Stimulated activated CD8-positive, alpha-beta memory T cell treated with anti-CD3 and anti-CD28 coated beads, Interleukin-12 subunit alpha, Interleukin-12 subunit beta, amount 100 ng/mL, for 1 hour (primary cell): ENCODE data around the gene MMP25.

ENCODE experiments used
- DNase-seq: peaks from one replicate; pipeline ENCODE4 v3.0.0-alpha.2; 2020; ENCODE audit warnings: low read depth

Gene MMP25

DNA sequence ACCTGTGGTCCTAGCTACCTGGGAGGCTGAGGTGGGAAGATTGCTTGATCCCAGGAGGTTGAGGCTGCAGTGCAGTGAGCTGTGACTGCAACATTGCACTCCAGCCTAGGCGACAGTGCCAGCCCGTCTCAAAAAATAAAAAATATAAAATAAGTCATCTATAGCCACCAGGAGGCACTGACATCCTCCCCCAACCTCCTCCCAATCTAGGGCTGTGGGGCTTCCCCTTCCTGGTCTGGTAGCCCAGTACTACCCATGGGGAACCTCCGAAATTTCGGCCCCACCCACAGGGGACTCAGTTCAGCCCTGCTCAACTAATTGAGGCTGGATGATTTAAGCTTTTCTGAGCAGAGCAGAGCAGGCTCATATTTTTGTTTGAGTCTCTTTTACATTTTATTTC lies 49.5 kb downstream of the MMP25 start:
- peak; percentile 36 for DNase-seq

DNA sequence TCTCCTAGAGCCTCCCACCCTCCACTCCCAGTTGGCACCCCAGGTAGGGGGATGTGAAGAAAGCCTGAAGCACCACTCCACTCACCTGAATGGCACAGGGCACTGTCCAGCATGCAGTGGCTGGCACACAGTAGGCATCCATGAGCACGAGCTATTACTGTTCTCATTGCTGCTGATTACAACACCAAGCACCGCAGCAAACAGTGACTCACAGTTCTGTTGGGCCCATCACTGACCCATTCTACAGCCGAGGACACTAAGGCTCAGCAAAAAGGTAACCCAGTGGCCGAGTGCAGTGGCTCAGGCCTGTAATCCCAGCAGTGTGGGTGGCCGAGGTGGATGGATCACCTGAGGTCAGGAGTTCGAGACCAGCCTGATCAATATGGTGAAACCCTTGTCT lies 50.0 kb downstream of the MMP25 start:
- no peak for DNase-seq

DNA sequence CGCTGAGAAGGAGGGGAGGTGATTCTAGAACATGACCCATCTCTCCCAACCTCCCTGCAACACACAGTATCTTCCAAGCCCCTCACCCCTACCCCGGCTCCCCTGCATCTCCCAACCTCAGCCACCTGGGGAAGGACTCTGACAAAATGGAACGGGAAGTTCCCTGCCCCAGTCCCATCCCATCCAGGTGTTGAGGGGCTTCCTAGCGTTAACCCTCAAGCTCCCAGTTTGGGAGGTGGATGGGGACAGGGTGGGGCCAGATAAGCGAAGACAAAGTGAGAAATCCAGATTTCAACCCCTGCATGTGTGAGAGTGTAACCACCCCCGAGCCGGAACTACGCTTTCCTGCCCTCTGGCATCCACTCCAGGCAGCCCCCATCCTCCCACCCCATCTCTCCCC lies 50.9 kb downstream of the MMP25 start:
- DNase-seq, result no peak

DNA sequence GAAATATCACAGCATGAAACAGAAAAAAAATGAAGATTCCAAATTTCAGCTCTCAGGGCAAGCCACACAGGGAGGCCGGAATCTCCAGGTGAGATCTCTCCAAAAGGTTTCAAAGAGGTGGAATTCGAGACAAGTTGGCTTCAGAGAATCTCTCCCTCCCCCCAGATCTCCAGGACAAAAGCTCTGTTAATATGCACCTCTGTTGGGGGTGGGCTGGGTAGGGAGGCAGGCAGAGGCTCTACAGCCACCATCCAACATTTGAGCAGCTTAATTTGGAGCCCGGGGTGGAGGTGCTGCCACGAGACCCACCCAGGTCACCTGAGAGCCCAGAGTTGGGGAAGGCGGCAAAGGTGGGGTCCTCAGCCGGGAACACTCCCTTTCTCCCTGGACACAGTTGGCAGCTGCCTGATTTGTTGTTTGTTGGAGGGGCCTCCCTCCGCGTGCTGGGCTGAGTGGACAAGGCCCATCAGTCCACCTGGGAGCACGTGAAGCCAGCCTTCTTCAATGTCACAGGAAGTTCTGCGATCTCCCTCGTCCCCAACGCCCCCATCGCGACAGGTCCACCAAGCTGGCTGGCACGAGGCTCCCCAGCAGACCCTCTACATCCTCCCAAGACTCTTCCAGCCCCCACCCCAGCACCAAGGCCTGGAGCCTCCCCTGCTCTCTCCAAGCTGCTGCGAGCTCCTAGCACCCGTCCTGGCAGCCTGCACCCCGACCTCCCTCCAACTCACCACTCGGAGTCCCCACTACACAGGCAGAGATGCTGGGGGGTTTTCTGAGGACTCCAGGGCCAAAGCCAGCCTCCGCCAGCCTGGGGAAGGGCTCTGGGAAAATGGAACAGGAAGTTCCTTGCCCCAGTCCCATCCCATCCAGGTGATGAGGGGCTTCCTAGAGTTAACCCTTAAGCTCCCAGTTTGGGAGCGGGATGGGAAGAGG lies 52.4 kb downstream of the MMP25 start, which contains the start of gene ZSCAN10:
Gene ZSCAN10 (minus strand): TSS at position 836 of the 936 bp plus-strand sequence. CDS start 6,357 bp downstream, outside the sequence.
- DNase-seq, result no peak

- DNase-seq, result no peak
These were observed 53.0 kb downstream of the MMP25 start for GRCh38 chr16:3099395-3099731.

DNA sequence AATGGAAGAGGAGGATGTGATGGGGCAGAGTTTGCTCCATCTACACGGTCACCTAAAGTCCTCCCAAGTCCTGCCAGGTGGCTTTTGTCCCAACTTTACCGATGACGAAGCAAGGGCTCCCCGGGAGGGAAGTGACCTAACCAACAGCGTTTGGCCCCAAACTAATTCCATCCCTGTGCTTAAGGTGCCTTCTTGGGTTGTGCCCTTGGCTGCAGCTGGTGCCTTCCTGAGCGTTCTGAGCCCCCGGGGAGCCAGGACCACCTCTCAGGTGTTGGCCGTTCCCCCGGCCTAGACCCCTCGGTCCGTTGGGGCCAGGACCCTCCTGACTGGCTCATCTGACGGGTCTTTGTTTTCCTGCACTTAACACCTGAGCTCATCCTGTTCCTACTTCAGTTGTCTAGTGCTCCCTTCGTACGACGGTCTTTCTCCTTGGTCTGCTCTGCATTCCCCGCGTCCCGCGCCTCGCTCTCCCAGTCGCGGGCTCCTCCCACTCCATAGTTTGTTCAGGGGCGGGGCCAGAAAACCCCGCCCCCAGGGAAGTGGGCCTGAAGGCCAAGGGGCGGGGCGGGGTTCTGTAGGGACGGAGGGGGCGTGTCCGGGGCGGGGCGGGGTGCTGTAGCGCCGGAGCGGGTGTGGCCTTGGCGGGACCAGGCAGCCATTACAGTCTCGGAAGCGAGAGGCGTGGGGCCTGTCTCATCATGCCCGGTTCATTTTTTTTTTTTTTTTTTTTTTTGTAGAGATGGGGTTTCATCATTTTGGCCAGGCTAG lies 53.6 kb downstream of the MMP25 start:
- DNase-seq, result peak; percentile 85

GRCh38 chr16:3101018-3101840 lies 54.9 kb downstream of the MMP25 start:
- no peak for DNase-seq

DNA sequence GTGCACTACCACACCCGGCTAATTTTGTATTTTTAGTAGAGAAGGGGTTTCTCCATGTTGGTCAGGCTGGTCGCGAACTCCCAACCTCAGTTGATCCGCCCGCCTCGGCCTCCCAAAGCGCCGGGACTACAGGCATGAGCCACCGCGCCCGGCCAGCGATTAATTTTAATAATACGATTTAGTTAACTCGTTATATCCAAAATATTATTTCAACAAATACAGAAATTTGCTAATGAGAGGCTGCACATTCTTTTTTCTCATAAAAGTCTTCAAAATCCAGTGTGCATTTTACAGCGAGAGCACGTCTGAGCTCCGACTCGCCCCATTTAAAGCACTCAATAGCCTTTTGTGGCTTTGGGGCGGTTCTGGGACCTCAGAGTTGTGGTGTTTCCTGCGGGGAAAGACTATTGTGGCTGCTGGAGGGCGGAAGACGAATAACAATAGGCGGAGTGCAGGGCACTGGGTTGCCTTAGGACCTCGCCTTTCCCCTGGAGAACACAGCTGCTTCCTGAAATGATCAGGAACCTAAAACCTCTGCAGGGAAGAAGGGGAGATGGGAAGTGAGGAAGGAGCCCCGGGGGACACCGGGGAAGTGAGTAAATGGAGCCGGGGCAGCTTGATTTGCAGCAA lies 55.6 kb downstream of the MMP25 start:
- DNase-seq, result no peak

DNA sequence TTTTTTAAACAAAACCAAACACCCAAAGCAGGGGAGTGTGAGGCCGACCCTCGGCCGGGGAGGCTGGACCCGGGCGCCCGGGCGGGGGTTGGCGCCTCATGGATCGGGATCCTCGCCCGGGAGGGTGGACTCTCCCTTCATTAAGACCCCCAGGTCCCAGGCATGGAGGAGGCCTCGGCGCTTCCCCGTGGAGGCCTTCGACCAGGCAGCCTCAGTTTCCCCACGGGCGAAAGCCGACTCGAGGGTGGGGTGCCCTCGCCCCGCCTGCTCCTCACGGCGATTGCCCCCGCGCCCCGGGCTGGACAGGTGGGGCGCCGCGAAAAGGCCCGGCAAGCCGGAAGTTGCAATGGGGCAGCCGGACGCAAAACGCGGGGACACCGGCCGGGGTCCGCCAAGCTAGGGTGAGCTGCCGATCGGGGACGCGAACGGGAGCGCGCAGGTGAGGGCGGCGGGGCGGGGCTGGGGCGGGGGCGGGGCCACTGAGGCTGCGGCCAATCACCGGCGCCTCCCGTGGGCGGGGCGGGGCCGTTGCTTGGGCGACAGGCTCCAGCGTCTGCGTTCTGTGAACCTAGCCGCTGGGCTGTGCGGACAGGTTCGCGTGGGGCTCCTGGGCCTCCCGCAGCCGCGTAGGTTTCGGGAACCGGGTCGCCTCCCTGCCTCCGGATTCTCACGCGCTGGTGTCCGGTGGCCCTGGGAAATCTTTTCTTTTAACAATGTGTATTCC lies 60.0 kb downstream of the MMP25 start:
- DNase-seq, result peak; percentile 83
